Astrocyte (in vitro differentiated cells and primary cell): ENCODE measurements around the gene CPA4. TPM values are rescaled to one million over a fixed set of nuclear protein-coding genes. Genes with fewer than 3 reads are reported as not detected.

ENCODE experiments used
- DNase-seq: peaks from one replicate; pipeline ENCODE4 v3.0.0-alpha.2; 2010; ENCODE audit warnings: low read depth
- FAIRE-seq: peaks from 2 replicates; lab custom pipeline; 2011; peaks lifted over from hg19 to GRCh38; lab: Jason Lieb, UNC
- H2AFZ ChIP-seq: 2 replicates; pipeline ENCODE4 v1.6.0; 2012; ENCODE audit warnings: low read depth, low read length, inconsistent platforms
- H3K27ac ChIP-seq: 2 replicates; pipeline ENCODE4 v1.5.1; 2011; ENCODE audit warnings: low read depth, low read length, inconsistent platforms
- H3K27me3 ChIP-seq: 2 replicates; pipeline ENCODE4 v1.6.0; 2011; ENCODE audit warnings: low read length, inconsistent platforms; ENCODE audit not compliant: insufficient read depth
- H3K36me3 ChIP-seq: 2 replicates; pipeline ENCODE4 v1.5.1; 2011; ENCODE audit warnings: low read length, inconsistent platforms; ENCODE audit not compliant: insufficient read depth
- H3K4me1 ChIP-seq: 2 replicates; pipeline ENCODE4 v1.5.1; 2011; ENCODE audit warnings: low read length, inconsistent platforms; ENCODE audit not compliant: insufficient read depth
- H3K4me2 ChIP-seq: 2 replicates; pipeline ENCODE4 v1.6.0; 2012; ENCODE audit warnings: low read length, inconsistent platforms
- H3K4me3 ChIP-seq: 2 replicates; pipeline ENCODE4 v1.5.1; 2011; ENCODE audit warnings: low read depth, mild to moderate bottlenecking, low read length, inconsistent platforms; ENCODE audit not compliant: insufficient read depth
- H3K79me2 ChIP-seq: 2 replicates; pipeline ENCODE4 v1.6.0; 2012; ENCODE audit warnings: mild to moderate bottlenecking, low read length, inconsistent platforms; ENCODE audit not compliant: insufficient read depth
- H3K9ac ChIP-seq: 2 replicates; pipeline ENCODE4 v1.6.0; 2012; ENCODE audit warnings: mild to moderate bottlenecking, low read length, inconsistent platforms
- H3K9me3 ChIP-seq: 2 replicates; pipeline ENCODE4 v1.5.1; 2012; ENCODE audit warnings: low read depth, mild to moderate bottlenecking, low read length, inconsistent platforms; ENCODE audit not compliant: insufficient read depth
- H4K20me1 ChIP-seq: 2 replicates; pipeline ENCODE4 v1.6.0; 2012; ENCODE audit warnings: low read length, inconsistent platforms; ENCODE audit not compliant: insufficient read depth
- H3K27ac Mint-ChIP-seq: one replicate; pipeline ENCODE4 v1.8.0; 2021; ENCODE audit warnings: mild to moderate bottlenecking, mixed read lengths; ENCODE audit not compliant: unreplicated experiment
- H3K27me3 Mint-ChIP-seq: one replicate; pipeline ENCODE4 v1.8.0; 2021; ENCODE audit warnings: low read depth, mixed read lengths; ENCODE audit not compliant: unreplicated experiment
- H3K36me3 Mint-ChIP-seq: one replicate; pipeline ENCODE4 v1.8.0; 2021; ENCODE audit warnings: low read depth, mixed read lengths; ENCODE audit not compliant: unreplicated experiment
- H3K4me1 Mint-ChIP-seq: one replicate; pipeline ENCODE4 v1.8.0; 2021; ENCODE audit warnings: low read depth, mixed read lengths; ENCODE audit not compliant: unreplicated experiment
- H3K4me3 Mint-ChIP-seq: one replicate; pipeline ENCODE4 v1.8.0; 2021; ENCODE audit warnings: mild to moderate bottlenecking, moderate library complexity, mixed read lengths; ENCODE audit not compliant: unreplicated experiment
- H3K9me3 Mint-ChIP-seq: one replicate; pipeline ENCODE4 v1.8.0; 2021; ENCODE audit warnings: mild to moderate bottlenecking, mixed read lengths; ENCODE audit not compliant: unreplicated experiment
- EZH2 ChIP-seq: IDR thresholded peaks from 2 replicates; pipeline ENCODE4 v1.6.1; 2012; ENCODE audit warnings: mild to moderate bottlenecking, low read length, inconsistent platforms; ENCODE audit not compliant: insufficient read depth
- total RNA-seq: library from RNA; stranded (reverse); gene quantifications from 2 replicates; pipeline ENCODE4 v1.2.1, GENCODE V29; 2021
- TF ChIP-seq, protein P1 (sequence below): IDR thresholded peaks from 2 replicates; pipeline ENCODE4 v1.5.1; 2011; ENCODE audit warnings: low read depth, mild to moderate bottlenecking, inconsistent platforms, low read length, moderate library complexity; ENCODE audit not compliant: insufficient read depth

Gene CPA4
- total RNA-seq, 1 donor from 2014 or later, result 111 TPM

DNA sequence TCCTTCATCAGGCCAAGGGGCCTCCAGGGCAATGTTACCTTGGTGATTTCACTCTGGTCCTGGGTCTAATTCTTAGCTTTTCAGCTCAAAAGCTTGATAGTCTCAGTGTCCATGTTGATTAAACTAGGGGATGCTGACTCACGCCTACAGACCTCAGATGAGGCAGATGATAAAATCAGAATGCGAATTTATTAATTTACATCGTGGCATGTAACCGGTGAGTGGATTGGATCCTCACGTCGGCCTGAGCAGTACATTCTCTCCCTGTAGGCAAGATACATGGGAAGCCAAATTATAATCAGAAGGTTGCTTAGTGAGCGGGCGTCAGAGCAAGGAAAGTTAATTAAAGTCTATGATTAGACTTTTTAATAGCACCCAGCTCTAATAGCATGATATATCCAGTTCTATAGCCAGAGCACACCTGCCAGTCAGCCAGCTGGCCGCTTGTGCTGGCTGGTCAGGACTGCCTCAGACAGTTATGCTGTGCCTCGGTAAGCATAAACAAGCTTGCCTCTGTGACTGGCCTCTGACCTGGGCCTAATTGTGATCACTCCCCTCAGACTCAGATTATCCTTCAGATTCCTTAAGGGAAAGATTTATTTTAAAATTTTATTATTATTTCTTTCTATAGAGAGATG, 31.5 kb downstream of the CPA4 start:
- peaks cover 5% of the 10 kb centered on the region for H3K4me1 Mint-ChIP-seq
- TF ChIP-seq EZH2, result no peak
- TF ChIP-seq, protein P1, sequence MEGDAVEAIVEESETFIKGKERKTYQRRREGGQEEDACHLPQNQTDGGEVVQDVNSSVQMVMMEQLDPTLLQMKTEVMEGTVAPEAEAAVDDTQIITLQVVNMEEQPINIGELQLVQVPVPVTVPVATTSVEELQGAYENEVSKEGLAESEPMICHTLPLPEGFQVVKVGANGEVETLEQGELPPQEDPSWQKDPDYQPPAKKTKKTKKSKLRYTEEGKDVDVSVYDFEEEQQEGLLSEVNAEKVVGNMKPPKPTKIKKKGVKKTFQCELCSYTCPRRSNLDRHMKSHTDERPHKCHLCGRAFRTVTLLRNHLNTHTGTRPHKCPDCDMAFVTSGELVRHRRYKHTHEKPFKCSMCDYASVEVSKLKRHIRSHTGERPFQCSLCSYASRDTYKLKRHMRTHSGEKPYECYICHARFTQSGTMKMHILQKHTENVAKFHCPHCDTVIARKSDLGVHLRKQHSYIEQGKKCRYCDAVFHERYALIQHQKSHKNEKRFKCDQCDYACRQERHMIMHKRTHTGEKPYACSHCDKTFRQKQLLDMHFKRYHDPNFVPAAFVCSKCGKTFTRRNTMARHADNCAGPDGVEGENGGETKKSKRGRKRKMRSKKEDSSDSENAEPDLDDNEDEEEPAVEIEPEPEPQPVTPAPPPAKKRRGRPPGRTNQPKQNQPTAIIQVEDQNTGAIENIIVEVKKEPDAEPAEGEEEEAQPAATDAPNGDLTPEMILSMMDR, result no peak
- no peak for FAIRE-seq

DNA sequence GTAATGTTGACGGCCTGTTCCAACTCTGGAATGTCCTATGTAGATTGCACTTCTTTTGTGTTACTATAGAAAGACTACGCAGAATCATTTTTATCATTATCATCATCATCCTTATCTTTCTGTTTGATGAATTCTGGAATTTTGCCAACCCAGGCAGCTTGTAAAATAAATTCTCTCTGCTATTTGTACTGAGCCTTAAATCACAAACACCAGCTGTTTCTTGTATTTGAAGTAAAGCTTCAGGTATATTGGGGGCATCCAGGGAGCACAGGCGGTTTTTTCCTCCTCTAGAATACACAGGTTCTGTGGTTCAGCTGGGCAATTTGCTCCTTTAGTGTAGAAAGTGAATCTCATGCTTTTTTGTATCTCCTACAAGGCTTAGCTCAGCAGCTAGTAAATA, 36.7 kb downstream of the CPA4 start:
- no peaks in the 10 kb centered on the region for H3K9me3 ChIP-seq
- no peaks in the 10 kb centered on the region for H3K36me3 ChIP-seq
- H4K20me1 ChIP-seq, result no peaks in the 10 kb centered on the region
- DNase-seq (no peak), FAIRE-seq (no peak)
- no peak overlapping the region for H3K4me3 ChIP-seq
- no peaks in the 10 kb centered on the region for H3K4me1 ChIP-seq
- Mint-ChIP-seq H3K4me1 (no peaks in the 10 kb centered on the region), H3K4me3 (no peak overlapping the region), H3K9me3 (no peaks in the 10 kb centered on the region), H3K36me3 (no peaks in the 10 kb centered on the region), H3K27ac (no peak overlapping the region), H3K27me3 (peaks cover 2% of the 10 kb centered on the region)
- TF ChIP-seq, protein P1, result no peak
- TF ChIP-seq EZH2, result no peak
- H3K4me2 ChIP-seq, result no peak overlapping the region
- H3K27ac ChIP-seq, result no peak overlapping the region
- no peaks in the 10 kb centered on the region for H3K79me2 ChIP-seq
- H3K27me3 ChIP-seq, result no peaks in the 10 kb centered on the region
- H2AFZ ChIP-seq, result no peak overlapping the region
- no peak overlapping the region for H3K9ac ChIP-seq

More for the DNA sequence above, 31.5 kb downstream of the CPA4 start:
- H3K36me3 Mint-ChIP-seq, result peaks cover 12% of the 10 kb centered on the region
- H3K4me3 Mint-ChIP-seq, result no peak overlapping the region
- H2AFZ ChIP-seq, result no peak overlapping the region
- no peaks in the 10 kb centered on the region for H3K27me3 ChIP-seq
- no peaks in the 10 kb centered on the region for H3K9me3 ChIP-seq
- no peaks in the 10 kb centered on the region for H3K4me1 ChIP-seq
- no peak overlapping the region for H3K27ac Mint-ChIP-seq
- peaks cover 2% of the 10 kb centered on the region for H3K9me3 Mint-ChIP-seq
- no peak overlapping the region for H3K4me3 ChIP-seq
- DNase-seq, result peak; percentile 20
- H3K27ac ChIP-seq, result no peak overlapping the region
- no peak overlapping the region for H3K4me2 ChIP-seq
- H3K79me2 ChIP-seq, result no peaks in the 10 kb centered on the region
- peaks cover 20% of the 10 kb centered on the region for H3K36me3 ChIP-seq
- H3K9ac ChIP-seq, result no peak overlapping the region
- H3K27me3 Mint-ChIP-seq, result peaks cover 3% of the 10 kb centered on the region
- no peaks in the 10 kb centered on the region for H4K20me1 ChIP-seq
